Activated CD4-positive, alpha-beta T cell treated with anti-CD3 and anti-CD28 coated beads for 1 hour (primary cell): ENCODE measurements around the gene WIPI1.
"Not testable (repeated sequence)": the region's sequence is repeated elsewhere in the genome, so short reads cannot be mapped to it uniquely, and the experiment has no call there.

Experiments
- DNase-seq: peaks from one replicate; pipeline ENCODE4 v3.0.0-alpha.2; 2020

WIPI1 gene

GRCh38 chr17:68457168-68457538 is at the start of gene WIPI1:
Gene WIPI1, minus strand, starts transcription at chr17:68457496. Its CDS starts 75 bp downstream, at chr17:68457421.
- DNase-seq, result no peak

GRCh38 chr17:68505951-68506350 is 48.7 kb upstream of the WIPI1 start:
- no peak for DNase-seq

- no peak for DNase-seq
These were observed 43.8 kb upstream of the WIPI1 start for GRCh38 chr17:68501074-68501473.

GRCh38 chr17:68499587-68499986 is 42.3 kb upstream of the WIPI1 start:
- no peak for DNase-seq

- no peak for DNase-seq
These were observed 41.4 kb upstream of the WIPI1 start for GRCh38 chr17:68498479-68499326.

- DNase-seq, result no peak
These were observed 40.6 kb upstream of the WIPI1 start for GRCh38 chr17:68497885-68498319.

GRCh38 chr17:68495081-68495480 is 37.8 kb upstream of the WIPI1 start:
- no peak for DNase-seq

- not testable (repeated sequence) for DNase-seq
These were observed 35.2 kb upstream of the WIPI1 start for GRCh38 chr17:68492394-68493054.

- no peak for DNase-seq
These were observed 34.3 kb upstream of the WIPI1 start for GRCh38 chr17:68491381-68492231.

GRCh38 chr17:68489919-68490318 is 32.6 kb upstream of the WIPI1 start:
- no peak for DNase-seq

GRCh38 chr17:68484458-68484857 is 27.2 kb upstream of the WIPI1 start:
- DNase-seq, result no peak

GRCh38 chr17:68482576-68483041 is 25.3 kb upstream of the WIPI1 start:
- no peak for DNase-seq

- no peak for DNase-seq
These were observed 23.6 kb upstream of the WIPI1 start for GRCh38 chr17:68480885-68481284.

GRCh38 chr17:68470961-68471360 is 13.7 kb upstream of the WIPI1 start:
- no peak for DNase-seq

- no peak for DNase-seq
These were observed 11.5 kb upstream of the WIPI1 start for GRCh38 chr17:68468788-68469187.

GRCh38 chr17:68468334-68468733 is 11.0 kb upstream of the WIPI1 start:
- DNase-seq, result no peak

- DNase-seq, result no peak
These were observed 6.1 kb upstream of the WIPI1 start for GRCh38 chr17:68463211-68464019.

- DNase-seq, result peak; percentile 44
These were observed 5.3 kb upstream of the WIPI1 start for GRCh38 chr17:68462381-68463210.

- DNase-seq, result no peak
These were observed 4.3 kb upstream of the WIPI1 start for GRCh38 chr17:68461589-68461988.

GRCh38 chr17:68461122-68461539 is 3.8 kb upstream of the WIPI1 start:
- DNase-seq, result no peak

- no peak for DNase-seq
These were observed 3.4 kb upstream of the WIPI1 start for GRCh38 chr17:68460715-68461114.
